Glomerular visceral epithelial cell (primary cell): Measurements from ENCODE around the gene TLCD2.
A peak's percentile ranks its signal among the peaks of the same experiment; 100 is the strongest.
"Not testable (repeated sequence)": the region's sequence is repeated elsewhere in the genome, so short reads cannot be mapped to it uniquely, and the experiment has no call there.

Experiments
- DNase-seq: peaks from one replicate; pipeline ENCODE4 v3.0.0-alpha.2; 2016; ENCODE audit errors: extremely low spot score

TLCD2 gene

DNA sequence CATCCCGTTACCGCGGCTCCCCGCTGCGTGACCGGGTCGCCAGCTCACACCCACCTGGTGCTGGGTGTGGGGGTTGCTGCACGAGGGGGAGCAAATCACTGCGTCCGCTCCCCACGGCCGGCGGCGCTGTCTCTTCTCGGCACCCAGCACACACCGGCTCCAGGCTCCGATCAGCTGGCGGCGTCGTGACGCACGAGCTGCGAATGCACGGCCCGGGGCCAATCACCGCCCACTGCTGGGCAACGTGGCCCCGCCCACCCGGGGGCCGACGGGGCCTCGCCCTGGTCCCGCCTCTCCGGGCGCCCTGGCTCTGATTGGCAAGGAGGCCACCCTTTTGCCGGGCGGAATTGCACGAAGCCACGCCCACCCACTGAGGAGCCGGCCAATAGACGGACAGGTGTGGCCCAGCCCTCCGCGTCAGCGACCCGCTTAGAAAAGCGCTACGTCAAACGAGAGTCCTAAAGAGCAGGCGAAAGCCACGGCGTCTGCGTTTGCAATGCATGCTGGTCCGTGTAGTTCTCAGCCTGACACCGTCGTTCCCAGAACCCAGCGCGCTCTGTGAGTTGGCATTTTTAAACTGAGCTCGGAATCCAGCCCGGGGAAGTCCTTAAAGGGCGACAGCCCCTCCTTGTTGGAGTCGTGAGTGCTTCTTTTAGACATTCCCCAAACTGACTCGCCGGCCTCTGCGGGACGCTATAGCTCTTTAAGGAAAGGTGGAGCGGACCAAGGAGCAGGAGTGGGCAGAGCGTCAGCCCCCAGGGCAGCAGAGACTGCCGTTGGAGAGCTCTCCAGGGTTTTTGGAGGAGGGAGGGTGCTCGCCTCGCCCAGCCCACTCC, 6.1 kb upstream of the TLCD2 start:
- peak; percentile 100 for DNase-seq

DNA sequence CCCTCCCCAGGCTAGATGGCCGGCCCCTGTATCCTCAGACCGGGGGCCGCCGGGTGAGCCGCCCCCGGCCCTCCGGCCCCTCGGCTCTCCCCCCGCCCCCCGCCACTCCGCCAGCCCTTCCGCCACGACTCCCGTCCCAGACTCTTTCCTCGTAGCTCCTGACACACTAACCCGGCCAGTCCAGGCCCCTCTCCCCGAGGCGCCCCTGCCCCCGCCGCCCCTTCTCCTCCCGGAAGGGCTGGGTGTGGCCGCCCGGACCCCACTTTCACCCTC, 5.6 kb upstream of the TLCD2 start:
- DNase-seq: no peak

DNA sequence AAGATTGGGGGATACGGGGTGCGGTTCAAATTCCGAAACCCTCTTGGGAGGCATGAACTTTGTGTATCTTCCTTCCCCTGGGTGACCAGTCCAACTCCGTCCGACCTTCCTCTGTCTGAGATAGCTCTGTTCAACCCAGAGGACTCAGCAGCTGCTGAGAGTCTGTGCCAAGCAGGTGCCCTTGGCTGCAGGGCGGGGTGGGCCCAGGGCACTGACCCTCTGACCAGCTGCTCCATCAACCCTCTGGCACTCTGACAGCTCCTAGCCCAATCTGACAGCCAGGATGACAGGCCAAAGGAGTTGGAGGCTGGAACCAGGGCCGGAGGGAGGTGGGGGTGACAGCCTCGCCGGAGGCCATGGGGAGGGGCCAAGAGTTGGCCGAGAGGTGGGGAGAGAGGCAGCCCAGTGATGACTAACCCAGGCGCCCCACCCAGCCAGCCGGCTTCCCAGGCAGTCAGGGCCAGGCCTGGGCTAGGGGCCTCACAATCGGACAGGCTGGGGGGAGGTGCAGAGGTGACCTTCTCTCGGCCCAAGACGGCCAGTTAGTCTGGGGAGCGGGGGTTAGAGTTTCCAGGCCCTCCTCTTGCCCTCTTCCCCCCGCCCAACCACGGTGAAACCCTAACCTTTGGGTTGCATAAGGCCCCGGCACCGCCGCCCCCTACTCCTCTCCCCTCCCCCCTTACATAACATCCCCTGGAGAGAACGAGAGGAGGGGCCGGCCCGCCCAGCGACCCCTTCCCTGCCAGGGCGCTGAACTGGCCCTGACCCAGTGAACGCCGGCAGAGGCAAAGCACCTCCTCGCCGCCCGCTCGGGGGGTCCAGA, 5.0 kb upstream of the TLCD2 start:
- DNase-seq: peak; percentile 89

DNA sequence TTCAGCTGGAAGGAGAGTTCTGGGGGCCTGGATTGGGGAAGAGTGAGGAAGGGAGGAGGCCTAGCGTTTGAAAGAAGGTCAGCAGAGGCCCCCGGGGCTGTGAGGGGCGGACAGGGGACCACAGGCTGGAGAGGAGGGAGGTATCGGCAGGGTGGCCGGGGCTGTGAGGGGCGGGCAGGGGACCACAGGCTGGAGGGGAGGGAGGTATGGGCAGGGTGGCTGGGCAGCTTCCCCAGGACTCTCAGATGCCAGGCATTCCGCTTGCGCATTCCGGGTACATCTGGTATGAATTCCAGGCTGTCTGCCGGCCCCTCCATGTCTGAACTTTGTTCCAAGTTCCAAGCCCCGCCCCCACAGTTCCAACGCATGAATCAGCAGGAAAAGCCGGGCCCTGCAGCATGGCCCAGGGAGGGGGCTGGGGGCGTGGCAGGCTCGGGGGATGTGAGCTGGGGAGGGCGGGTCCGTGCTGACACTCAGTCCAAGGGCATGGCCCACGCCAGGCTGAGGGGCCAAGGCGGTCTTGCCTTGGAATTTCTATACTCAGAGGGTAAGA, 4.3 kb upstream of the TLCD2 start:
- DNase-seq: peak; percentile 98

DNA sequence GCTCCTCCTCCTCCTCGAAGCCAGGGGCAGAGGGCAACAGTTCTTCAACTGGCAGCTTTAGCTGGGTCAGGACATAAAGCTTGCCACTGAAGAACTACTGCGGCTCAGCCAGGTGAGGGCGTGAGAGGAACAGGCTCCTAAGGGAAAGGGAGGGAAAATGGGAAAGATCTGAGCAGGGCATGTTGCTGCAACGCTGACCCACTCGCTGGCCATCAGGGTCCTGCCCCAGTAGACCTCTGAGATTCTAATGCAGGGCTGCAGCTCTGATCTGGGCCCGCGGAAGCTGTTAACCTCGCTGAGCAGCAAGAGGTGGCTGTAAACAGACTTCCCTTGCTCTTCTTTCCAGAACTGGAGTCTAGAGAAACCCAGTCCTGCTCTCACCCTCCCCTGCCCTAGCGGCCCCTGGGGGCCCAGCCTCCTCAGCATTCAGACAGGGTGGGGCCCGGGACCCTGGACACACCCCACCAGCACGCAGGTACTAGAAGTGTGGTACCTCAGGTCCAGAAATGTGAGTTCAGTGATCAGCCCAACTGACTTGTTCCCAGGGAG, 3.8 kb upstream of the TLCD2 start:
- DNase-seq: peak; percentile 75

DNA sequence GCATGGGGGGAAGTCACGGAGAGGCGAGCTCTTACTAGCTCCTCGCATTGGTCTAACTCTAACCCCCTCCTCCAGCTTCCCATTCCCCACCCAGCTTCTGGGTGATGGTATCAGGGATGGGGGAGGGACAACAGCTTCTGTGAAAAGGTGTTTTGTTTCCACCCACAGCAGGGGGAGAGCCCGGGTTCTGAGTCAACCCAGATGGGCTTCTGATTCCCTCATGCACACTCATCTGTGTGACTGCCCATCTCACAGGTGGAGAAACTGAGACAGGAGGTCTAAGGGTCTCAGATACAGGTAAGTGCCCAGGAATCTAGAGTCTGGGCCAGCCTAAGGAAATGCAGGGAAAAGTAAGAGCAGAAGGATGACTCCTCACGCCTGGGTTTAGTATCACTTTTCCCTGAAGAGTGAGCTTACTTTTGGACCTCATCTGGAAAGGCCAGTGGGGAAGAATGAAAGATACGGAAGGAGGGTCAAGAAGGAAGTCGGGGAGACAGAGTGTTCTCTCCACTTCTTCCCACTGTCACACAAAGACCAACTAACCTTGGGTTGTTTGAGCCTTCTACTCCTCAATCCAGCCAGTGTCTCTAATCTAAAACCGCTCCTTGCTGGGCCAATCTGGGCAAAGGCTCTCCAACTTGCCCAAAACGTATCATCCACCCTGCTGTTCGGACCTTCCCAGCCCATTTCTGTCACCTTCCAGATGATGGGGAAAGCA, 3.1 kb upstream of the TLCD2 start:
- no peak for DNase-seq

DNA sequence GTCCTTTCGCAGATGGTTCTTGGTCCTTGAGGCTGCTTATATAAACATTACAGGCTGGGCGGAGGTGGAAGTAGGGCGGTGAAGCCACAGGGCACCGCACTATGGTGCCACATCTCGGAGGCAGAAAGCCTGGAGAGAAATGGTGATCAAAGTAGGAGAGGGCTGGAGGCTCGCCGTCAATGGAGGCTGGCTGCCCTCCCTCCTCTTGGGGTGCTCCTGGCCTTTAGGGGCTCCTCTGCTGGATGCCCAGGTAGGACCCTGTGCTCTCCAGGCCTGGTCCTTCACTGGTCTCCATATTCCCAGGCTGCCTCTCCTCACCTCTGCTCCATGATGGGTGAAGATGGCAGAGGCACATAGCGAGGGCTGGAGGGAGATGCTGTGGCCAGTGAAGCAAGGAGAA, 2.1 kb upstream of the TLCD2 start:
- no peak for DNase-seq

DNA sequence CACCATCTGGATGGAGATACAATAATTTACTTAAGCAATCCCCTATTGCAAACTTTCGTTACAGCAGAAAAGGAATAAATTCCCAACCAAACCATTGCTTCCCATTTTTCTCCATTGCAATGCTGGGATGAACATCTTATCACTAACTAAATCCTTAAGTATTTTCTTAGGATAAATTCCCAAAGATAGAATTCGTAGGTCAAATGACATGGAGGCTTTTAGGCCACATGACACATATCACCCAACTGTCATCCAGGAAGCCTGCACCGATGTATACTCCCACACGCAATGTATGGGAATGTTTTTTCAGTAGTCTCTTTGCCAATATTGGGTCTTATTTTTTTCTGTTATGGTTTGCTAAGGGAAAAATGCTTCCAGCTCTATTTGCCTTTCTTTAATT, 1.6 kb upstream of the TLCD2 start:
- DNase-seq: no peak

DNA sequence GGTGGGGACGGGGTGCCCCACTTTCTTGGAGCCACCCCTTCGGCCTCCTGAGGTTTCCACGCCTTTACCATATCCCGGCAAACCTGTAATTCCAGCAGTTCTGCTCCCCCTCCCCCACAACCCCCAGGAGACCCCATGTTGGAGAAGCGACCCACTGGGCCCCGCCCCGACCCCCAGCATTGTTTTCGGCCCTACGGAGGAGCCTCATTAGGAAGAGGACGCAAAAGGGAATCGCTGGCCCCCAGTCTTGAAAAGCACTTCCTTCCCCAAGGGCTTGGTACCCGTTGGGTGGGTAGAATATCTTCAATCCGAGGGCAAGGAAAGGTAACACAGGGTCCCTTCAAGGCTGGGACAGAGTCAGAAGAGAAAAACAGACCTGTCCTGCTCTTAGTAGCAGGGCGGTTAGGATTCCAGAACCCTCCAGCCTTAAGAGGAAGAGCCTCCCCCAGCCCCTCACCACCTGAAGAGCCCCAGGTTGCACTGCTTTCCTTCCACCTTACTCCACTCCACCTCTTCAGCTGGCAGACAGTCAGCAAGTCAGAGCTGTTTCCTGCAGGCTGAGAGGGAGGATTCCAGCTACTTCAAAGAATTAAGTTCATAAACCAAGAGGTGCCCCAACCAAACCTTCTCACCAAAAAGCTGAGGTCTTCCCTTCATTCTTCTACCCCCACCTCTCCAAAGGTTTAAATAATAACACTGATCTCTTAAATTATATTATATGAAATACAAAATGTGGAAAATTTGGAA, 803 bp upstream of the TLCD2 start:
- no peak for DNase-seq

DNA sequence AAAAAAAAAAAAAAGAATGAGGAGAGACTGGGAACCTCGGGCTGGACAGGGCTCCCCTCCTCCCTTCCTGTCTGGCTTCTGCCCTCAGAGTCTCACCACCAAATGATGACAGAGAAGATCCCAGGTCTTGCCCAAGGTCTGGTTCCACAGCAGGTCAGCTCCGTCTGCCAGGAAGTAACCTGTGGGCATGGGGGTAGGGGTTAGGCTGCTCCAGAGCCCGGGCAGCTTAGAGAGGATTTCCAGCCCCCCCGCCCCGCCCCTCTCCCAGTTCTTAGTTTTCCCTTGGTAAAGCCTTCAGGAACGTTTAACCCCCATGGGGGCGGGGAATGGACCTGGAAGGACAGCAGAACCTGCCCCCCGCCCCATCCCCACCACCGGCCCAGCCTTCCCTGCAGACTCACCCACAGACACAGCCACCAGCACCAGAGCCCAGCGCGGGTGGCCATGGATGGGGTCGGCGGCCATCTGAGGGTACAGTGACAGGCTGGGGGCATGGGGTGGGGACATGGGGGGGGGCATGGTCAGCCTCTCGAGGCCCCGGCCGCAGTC, 700 bp downstream of the TLCD2 start:
- DNase-seq: peak; percentile 42

DNA sequence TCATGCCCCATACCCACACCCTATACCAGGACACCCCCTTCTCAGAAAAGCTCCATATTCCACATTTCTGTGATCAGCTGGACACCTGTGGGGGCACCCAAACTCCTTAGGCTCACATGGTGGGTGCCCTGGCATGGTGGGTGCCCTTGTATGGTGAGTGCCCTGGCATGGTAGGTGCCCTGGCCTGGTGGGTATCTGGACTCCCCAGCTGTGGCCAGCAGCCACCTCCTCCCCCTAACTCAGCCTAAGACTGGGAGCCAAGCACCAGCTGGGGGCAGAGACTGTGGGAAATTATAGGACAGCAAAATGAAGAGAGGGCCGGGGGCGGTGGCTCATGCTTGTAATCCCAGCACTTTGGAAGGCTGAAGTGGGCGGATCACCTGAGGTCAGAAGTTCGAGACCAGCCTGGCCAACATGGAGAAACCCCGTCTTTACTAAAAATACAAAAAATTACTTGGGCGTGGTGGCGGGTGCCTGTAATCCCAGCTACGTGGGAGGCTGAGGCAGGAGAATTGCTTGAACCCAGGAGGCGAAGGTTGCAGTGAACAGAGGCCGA, 1.3 kb downstream of the TLCD2 start:
- not testable (repeated sequence) for DNase-seq

DNA sequence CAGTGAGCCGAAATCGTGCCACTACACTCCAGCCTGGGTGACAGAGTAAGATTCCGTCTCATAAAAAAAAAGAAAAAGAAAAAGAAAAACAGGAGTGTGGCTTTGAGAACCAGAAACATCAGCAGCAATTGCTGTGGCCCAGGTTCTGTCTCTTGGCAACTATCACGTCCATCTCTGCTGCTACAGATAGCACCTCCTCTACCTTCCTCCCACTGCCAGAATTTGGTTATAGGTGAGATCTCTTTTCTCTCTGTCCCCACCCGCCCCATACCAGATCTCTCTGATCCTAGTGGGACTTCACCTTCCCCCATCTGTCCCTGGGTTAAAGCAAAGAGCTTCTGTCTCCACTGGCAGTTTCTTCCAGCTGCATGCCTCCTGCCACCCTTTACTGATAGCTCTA, 3.1 kb downstream of the TLCD2 start:
- no peak for DNase-seq

DNA sequence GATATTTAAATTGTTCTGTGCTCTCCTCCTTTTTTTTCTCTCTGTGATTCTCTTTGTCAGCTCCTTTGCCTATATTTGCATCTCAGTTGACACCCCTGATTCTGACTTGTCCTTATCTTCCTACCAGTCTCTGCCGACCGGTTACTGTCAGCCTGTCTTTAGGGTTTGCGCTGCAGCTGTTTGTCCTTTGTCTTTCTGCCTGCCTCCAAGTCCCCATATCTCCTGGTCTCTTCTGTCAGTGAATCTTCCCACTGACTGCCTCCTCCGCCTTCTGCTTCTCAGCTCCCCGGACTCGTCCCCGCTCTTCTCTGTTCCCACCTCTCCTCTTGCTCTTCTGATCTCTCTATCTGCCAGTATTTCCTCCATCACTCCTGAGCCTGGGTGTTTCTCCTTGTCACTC, 5.2 kb downstream of the TLCD2 start:
- DNase-seq: no peak

DNA sequence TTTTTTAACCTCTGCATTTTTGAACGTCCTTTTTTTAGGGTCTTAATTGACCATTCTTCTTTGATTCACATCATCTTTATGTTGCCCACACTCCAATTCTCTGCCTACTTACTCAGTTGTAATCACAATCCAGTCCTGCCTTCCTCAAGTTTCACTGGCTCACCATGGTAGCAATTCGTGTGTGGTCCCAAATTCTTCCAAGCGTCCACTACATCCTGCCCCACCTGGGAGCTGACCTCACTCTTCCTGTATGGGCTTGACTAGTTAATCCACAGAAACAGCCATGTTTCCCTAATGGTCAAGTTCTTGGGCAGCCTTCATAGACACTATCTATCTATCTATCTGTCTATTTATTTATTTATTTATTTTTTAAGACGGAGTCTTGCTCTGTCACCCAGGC, 7.1 kb downstream of the TLCD2 start:
- peak; percentile 62 for DNase-seq

DNA sequence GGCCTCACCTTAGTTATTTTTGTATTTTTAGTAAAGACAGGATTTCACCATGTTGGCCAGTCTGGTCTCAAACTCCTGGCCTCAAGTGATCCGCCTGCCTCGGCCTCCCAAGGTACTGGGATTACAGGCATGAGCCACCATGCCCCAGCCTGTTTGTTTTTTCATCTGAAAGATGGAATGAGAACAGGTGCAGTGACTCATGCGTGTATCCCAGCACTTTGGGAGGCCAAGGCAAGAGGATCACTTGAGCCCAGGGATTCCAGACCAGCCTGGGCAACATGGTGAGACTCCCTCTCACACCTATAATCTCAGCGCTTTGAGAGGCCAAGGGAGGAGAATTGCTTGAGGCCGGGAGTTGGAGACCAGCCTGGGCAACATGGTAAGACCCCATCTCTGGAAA, 10.3 kb downstream of the TLCD2 start:
- not testable (repeated sequence) for DNase-seq

DNA sequence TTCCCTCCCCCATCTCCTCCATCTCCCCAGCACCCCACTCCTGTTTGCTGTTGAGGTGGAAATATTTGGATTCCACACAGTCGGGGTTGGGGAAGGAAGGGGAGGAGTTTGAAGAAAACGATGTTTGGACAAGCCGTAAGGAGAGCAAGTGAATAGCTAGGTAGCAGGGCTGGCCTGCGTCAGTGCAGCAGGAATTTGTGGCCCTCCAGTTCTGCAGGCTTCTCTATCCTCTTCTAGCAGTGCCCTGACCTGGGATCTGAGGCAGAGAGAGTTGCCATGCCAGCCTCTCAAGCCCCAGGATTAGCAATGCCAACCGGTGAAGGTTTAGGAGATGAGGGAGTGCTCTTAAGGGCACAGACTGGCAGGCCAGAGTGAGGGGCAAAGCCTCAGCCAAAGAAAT, 12.5 kb downstream of the TLCD2 start:
- no peak for DNase-seq

DNA sequence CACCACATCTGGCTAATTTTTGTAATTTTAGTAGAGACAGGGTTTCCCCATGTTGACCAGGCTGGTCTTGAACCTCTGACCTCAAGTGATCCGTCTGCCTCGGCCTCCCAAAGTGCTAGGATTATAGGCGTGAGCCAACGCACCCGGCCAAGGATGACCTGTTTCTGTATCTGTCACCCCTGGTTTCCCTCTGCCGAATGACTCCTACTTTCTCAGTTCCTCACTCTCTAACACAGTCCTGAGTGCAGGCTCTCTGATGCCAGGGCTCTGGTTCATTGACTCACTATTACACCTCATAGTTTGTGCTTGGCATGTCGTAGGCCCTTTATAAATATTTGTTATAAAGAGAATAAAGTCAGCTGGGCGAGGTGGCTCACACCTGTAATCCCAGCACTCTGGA, 14.8 kb downstream of the TLCD2 start:
- DNase-seq: no peak

DNA sequence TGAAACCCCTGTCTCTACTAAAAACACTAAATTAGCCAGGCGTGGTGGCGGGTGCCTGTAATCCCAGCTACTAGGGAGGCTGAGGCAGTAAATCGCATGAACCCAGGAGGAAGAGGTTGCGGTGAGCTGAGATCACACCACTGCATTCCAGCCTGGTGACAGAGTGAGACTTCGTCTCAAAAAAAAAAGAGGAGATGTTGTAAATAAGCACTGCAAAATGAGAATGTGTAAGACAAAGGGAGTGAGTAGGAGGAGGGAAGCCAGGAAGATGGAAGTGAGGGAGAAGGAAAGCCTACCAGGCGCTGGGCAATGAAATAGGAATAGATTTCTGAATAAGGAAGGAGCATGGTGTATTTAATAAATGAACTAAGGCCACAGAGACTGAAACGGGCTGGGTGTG, 16.8 kb downstream of the TLCD2 start:
- DNase-seq: no peak

DNA sequence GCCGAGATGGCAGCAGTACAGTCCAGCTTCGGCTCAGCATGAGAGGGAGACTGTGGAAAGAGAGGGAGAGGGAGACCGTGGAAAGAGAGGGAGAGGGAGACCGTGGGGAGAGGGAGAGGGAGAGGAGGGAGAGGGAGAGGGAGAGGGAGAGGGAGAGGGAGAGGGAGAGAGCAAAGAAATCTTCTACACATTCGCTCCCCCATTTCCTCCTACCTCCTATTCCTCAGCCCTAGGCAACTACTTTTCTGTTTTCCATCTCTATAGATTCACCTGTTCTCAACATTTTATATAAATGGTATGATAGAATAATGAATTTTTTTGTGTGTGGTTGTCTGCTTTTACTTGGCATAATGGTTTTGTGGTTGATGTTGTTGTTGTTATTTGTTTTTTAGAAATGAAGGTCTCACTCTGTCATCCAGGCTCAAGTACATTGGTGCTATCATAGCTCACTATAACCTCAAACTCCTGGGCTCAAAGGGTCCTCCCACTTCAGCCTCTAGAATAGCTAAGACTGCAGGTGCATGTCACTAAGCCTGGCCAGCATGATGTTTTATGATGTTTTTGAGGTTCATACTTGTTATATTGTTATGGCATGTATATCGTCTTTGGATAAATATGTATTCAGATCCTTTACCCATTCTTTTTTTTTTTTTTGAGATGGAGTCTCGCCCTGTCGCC, 19.5 kb downstream of the TLCD2 start:
- no peak for DNase-seq

DNA sequence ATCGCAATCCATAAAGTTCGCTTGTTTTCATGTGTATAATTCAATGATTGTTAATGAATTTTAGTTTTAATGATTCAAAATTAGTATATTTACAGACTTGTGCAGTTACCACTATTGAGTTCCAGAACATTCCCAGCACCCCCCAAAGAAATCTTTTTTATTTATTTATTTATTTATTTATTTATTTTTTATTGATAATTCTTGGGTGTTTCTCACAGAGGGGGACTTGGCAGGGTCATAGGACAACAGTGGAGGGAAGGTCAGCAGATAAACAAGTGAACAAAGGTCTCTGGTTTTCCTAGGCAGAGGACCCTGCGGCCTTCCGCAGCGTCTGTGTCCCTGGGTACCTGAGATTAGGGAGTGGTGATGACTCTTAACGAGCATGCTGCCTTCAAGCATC, 21.8 kb downstream of the TLCD2 start:
- not testable (repeated sequence) for DNase-seq
